Gastrocnemius medialis (tissue), 4 donors: ENCODE measurements around the gene EFEMP2.

Source experiments
- POLR2A ChIP-seq, 2 donors: fragments of 450-650 bp; IDR thresholded peaks; one replicate each; pipeline ENCODE4 v1.6.1; 2017; ENCODE audit warnings: antibody characterized with exemption in 2 of 2, mild to moderate bottlenecking in 2 of 2, moderate library complexity in 2 of 2
- TF ChIP-seq, protein P1 (sequence below), 5 experiments: fragments of 450-650 bp in 3 of 5; fragments of 200-600 bp in 2 of 5; sonication (generic) in 2 of 5; IDR thresholded peaks in 4 of 5; conservative IDR thresholded peaks in 1 of 5; 1 replicate in 4 of 5; 2 replicates in 1 of 5; pipeline ENCODE4 v1.5.1; 2016 to 2019; ENCODE audit warnings: antibody characterized with exemption in 5 of 5, mild to moderate bottlenecking in 3 of 5, moderate library complexity in 3 of 5

GRCh38 chr11:65887723-65888162, 15.1 kb upstream of the EFEMP2 start:
- TF ChIP-seq, protein P1, sequence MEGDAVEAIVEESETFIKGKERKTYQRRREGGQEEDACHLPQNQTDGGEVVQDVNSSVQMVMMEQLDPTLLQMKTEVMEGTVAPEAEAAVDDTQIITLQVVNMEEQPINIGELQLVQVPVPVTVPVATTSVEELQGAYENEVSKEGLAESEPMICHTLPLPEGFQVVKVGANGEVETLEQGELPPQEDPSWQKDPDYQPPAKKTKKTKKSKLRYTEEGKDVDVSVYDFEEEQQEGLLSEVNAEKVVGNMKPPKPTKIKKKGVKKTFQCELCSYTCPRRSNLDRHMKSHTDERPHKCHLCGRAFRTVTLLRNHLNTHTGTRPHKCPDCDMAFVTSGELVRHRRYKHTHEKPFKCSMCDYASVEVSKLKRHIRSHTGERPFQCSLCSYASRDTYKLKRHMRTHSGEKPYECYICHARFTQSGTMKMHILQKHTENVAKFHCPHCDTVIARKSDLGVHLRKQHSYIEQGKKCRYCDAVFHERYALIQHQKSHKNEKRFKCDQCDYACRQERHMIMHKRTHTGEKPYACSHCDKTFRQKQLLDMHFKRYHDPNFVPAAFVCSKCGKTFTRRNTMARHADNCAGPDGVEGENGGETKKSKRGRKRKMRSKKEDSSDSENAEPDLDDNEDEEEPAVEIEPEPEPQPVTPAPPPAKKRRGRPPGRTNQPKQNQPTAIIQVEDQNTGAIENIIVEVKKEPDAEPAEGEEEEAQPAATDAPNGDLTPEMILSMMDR (IDR thresholded peaks at IDR 0.05 in 4 of 5, conservative IDR thresholded peaks at IDR 0.05 in 1 of 5) = no peak
- TF ChIP-seq POLR2A (IDR thresholded peaks at IDR 0.05) = no peak
